CD8-positive, alpha-beta memory T cell (primary cell): ENCODE data around the gene SESN1. TPM values are rescaled to one million over a fixed set of nuclear protein-coding genes. Genes with fewer than 3 reads are reported as not detected.
"Not testable (repeated sequence)": the region's sequence is repeated elsewhere in the genome, so short reads cannot be mapped to it uniquely, and the experiment has no call there.

Experiments used
- CTCF ChIA-PET: fragments of 350-600 bp; sonication (Branson Sonifier 250); formaldehyde crosslinking; loops from one replicate; lab custom pipeline; 2021; ENCODE audit warnings: antibody characterized with exemption; lab: Charles Lee
- POLR2A ChIA-PET: fragments of 350-600 bp; sonication (Branson Sonifier 250); formaldehyde crosslinking; loops from one replicate; lab custom pipeline; 2021; ENCODE audit warnings: antibody characterized with exemption; lab: Charles Lee
- DNase-seq, 5 donors: peaks; one replicate each; pipeline versions ENCODE4 v3.0.0 to v3.0.0-alpha.2; 2020 to 2022; ENCODE audit warnings: mixed read lengths in 1 of 5
- H3K27ac ChIP-seq: one replicate; pipeline ENCODE4 v1.7.0; 2013; ENCODE audit warnings: low read depth, mild to moderate bottlenecking, low read length, moderate library complexity
- H3K27me3 ChIP-seq: 2 replicates; pipeline ENCODE4 v1.7.0; 2013; ENCODE audit warnings: low read length, mild to moderate bottlenecking; ENCODE audit not compliant: insufficient read depth, poor library complexity, severe bottlenecking
- H3K36me3 ChIP-seq: 2 replicates; pipeline ENCODE4 v1.7.0; 2013; ENCODE audit warnings: mild to moderate bottlenecking, low read length, moderate library complexity; ENCODE audit not compliant: insufficient read depth
- H3K4me1 ChIP-seq: 2 replicates; pipeline ENCODE4 v1.7.0; 2013; ENCODE audit warnings: mild to moderate bottlenecking, low read length, moderate library complexity; ENCODE audit not compliant: insufficient read depth
- H3K4me3 ChIP-seq: 2 replicates; pipeline ENCODE4 v1.7.0; 2013; ENCODE audit warnings: mild to moderate bottlenecking, low read length
- H3K9me3 ChIP-seq: 2 replicates; pipeline ENCODE4 v1.7.0; 2013; ENCODE audit warnings: mild to moderate bottlenecking, low read length
- H3K27ac Mint-ChIP-seq, 8 donors: one replicate each; pipeline ENCODE4 v1.8.0; 2020 to 2021; ENCODE audit warnings: mixed read lengths in 8 of 8, mild to moderate bottlenecking in 6 of 8, inconsistent platforms in 3 of 8, moderate library complexity in 3 of 8
- H3K27me3 Mint-ChIP-seq, 2 donors: one replicate each; pipeline ENCODE4 v1.8.0; 2020 to 2021; ENCODE audit warnings: mixed read lengths in 2 of 2, mild to moderate bottlenecking in 1 of 2, moderate library complexity in 1 of 2
- H3K36me3 Mint-ChIP-seq, 3 donors: one replicate each; pipeline ENCODE4 v1.8.0; 2020 to 2021; ENCODE audit warnings: mixed read lengths in 3 of 3, inconsistent platforms in 1 of 3, mild to moderate bottlenecking in 1 of 3
- H3K4me1 Mint-ChIP-seq, 3 donors: one replicate each; pipeline ENCODE4 v1.8.0; 2020 to 2021; ENCODE audit warnings: mixed read lengths in 3 of 3, inconsistent platforms in 1 of 3, mild to moderate bottlenecking in 1 of 3
- H3K4me3 Mint-ChIP-seq, 7 donors: one replicate each; pipeline ENCODE4 v1.8.0; 2020 to 2021; ENCODE audit warnings: mixed read lengths in 7 of 7, mild to moderate bottlenecking in 6 of 7, moderate library complexity in 4 of 7, inconsistent platforms in 2 of 7
- H3K9me3 Mint-ChIP-seq, 5 donors: one replicate each; pipeline ENCODE4 v1.8.0; 2020 to 2022; ENCODE audit warnings: mixed read lengths in 5 of 5, mild to moderate bottlenecking in 3 of 5, moderate library complexity in 2 of 5, inconsistent platforms in 1 of 5
- polyA plus RNA-seq: library from polyadenylated mRNA; unstranded; fragments of 300-500 nt; fragmentation: Illumina TruSeq; gene quantifications from one replicate; pipeline ENCODE4 v1.2.3, GENCODE V29; 2021
- total RNA-seq, 2 experiments: library from RNA; stranded (reverse); gene quantifications; one replicate each; pipeline ENCODE4 v1.2.3, GENCODE V29; 2021

The SESN1 gene
- total and polyA plus RNA-seq, 3 experiments from 2014 or later: 20.2 to 39.2 (median 22.0) TPM

GRCh38 chr6:108987156-108987555, 107.5 kb downstream of the SESN1 start:
- no peak overlapping the region for H3K4me3 Mint-ChIP-seq

GRCh38 chr6:108985301-108985700, 109.3 kb downstream of the SESN1 start:
- CTCF ChIA-PET: no interaction called here
- Histone ChIP-seq H3K27me3 (no peaks in the 10 kb centered on the region), H3K4me3 (no peak overlapping the region), H3K9me3 (no peaks in the 10 kb centered on the region), H3K27ac (no peak overlapping the region), H3K4me1 (no peaks in the 10 kb centered on the region), H3K36me3 (peaks cover 22% of the 10 kb centered on the region)
- Mint-ChIP-seq H3K9me3 (peaks cover 2 to 8% (median 3%) of the 10 kb centered on the region in 5 donors), H3K27ac (peak overlapping the region in 1 of 8 donors; percentile 15), H3K4me1 (peaks cover 0 to 5% (median 3%) of the 10 kb centered on the region in 3 donors), H3K27me3 (no peaks in the 10 kb centered on the region), H3K4me3 (no peak overlapping the region), H3K36me3 (peaks cover 18 to 59% (median 34%) of the 10 kb centered on the region in 3 donors)
- DNase-seq: no peak
- POLR2A ChIA-PET: no interaction called here

More at GRCh38 chr6:108987156-108987555, 107.5 kb downstream of the SESN1 start:
- H3K27me3 Mint-ChIP-seq: no peaks in the 10 kb centered on the region
- H3K9me3 Mint-ChIP-seq: peaks cover 0 to 2% (median 0%) of the 10 kb centered on the region in 5 donors
- H3K27ac Mint-ChIP-seq: no peak overlapping the region
- CTCF ChIA-PET: interaction anchor here (0.7 to 2.1 kb wide), 3 partner anchors 84 to 151 kb away, joined by 3 to 5 read pairs (median 4); no protein-coding TSS in a partner anchor
- no peak for DNase-seq
- POLR2A ChIA-PET: interaction anchor here (0.6 kb wide), 1 partner anchor 89 kb away, joined by 11 read pairs; no protein-coding TSS in a partner anchor
- H3K4me3 ChIP-seq: no peak overlapping the region
- H3K27me3 ChIP-seq: no peaks in the 10 kb centered on the region
- H3K4me1 Mint-ChIP-seq: peaks cover 0 to 9% (median 7%) of the 10 kb centered on the region in 3 donors
- peaks cover 26% of the 10 kb centered on the region for H3K36me3 ChIP-seq
- H3K36me3 Mint-ChIP-seq: peaks cover 30 to 72% (median 43%) of the 10 kb centered on the region in 3 donors
- no peaks in the 10 kb centered on the region for H3K4me1 ChIP-seq
- H3K27ac ChIP-seq: no peak overlapping the region
- no peaks in the 10 kb centered on the region for H3K9me3 ChIP-seq

- POLR2A ChIA-PET: no interaction called here
- peak overlapping the region in 1 of 8 donors; percentile 18 for H3K27ac Mint-ChIP-seq
- no peak overlapping the region for H3K4me3 Mint-ChIP-seq
- no peak for DNase-seq
- no peaks in the 10 kb centered on the region for H3K4me1 ChIP-seq
- no peak overlapping the region for H3K27ac ChIP-seq
- peaks cover 0 to 7% (median 5%) of the 10 kb centered on the region in 3 donors for H3K4me1 Mint-ChIP-seq
- CTCF ChIA-PET: no interaction called here
- H3K9me3 Mint-ChIP-seq: peaks cover 3 to 16% (median 9%) of the 10 kb centered on the region in 5 donors
- H3K4me3 ChIP-seq: no peak overlapping the region
- H3K36me3 Mint-ChIP-seq: peaks cover 15 to 46% (median 38%) of the 10 kb centered on the region in 3 donors
- H3K36me3 ChIP-seq: peaks cover 6% of the 10 kb centered on the region
- no peaks in the 10 kb centered on the region for H3K27me3 Mint-ChIP-seq
- H3K27me3 ChIP-seq: no peaks in the 10 kb centered on the region
- no peaks in the 10 kb centered on the region for H3K9me3 ChIP-seq
Measured at GRCh38 chr6:108983151-108983550, 111.5 kb downstream of the SESN1 start.

- Mint-ChIP-seq H3K4me3 (no peak overlapping the region), H3K36me3 (peaks cover 19 to 44% (median 42%) of the 10 kb centered on the region in 3 donors), H3K4me1 (peaks cover 0 to 5% (median 5%) of the 10 kb centered on the region in 3 donors), H3K27ac (peak overlapping the region in 1 of 8 donors; percentile 18), H3K27me3 (no peaks in the 10 kb centered on the region), H3K9me3 (peaks cover 3 to 20% (median 11%) of the 10 kb centered on the region in 5 donors)
- no peak for DNase-seq
- POLR2A ChIA-PET: interaction anchor here (0.7 kb wide), 1 partner anchor 55 kb away, joined by 3 read pairs; no protein-coding TSS in a partner anchor
- Histone ChIP-seq H3K36me3 (peaks cover 6% of the 10 kb centered on the region), H3K27ac (no peak overlapping the region), H3K27me3 (no peaks in the 10 kb centered on the region), H3K9me3 (no peaks in the 10 kb centered on the region), H3K4me1 (no peaks in the 10 kb centered on the region), H3K4me3 (no peak overlapping the region)
- CTCF ChIA-PET: no interaction called here
Measured at GRCh38 chr6:108982154-108983113, 112.2 kb downstream of the SESN1 start.

- H3K4me3 Mint-ChIP-seq, H3K36me3 ChIP-seq, DNase-seq, H3K27me3 Mint-ChIP-seq, CTCF ChIA-PET, H3K9me3 ChIP-seq, H3K27ac ChIP-seq, POLR2A ChIA-PET, H3K27me3 ChIP-seq, H3K27ac Mint-ChIP-seq, H3K4me1 Mint-ChIP-seq, H3K4me3 ChIP-seq, H3K4me1 ChIP-seq: not testable (repeated sequence)
- Mint-ChIP-seq H3K36me3 (peaks cover 8 to 51% (median 13%) of the 10 kb centered on the region in 3 donors), H3K9me3 (peaks cover 3 to 32% (median 13%) of the 10 kb centered on the region in 5 donors)
Measured at GRCh38 chr6:108978638-108979037, 116.0 kb downstream of the SESN1 start.

- POLR2A ChIA-PET: no interaction called here
- no peaks in the 10 kb centered on the region for H3K27me3 Mint-ChIP-seq
- H3K27ac Mint-ChIP-seq: no peak overlapping the region
- Histone ChIP-seq H3K27me3 (no peaks in the 10 kb centered on the region), H3K27ac (no peak overlapping the region), H3K36me3 (no peaks in the 10 kb centered on the region), H3K4me1 (no peaks in the 10 kb centered on the region), H3K9me3 (no peaks in the 10 kb centered on the region), H3K4me3 (no peak overlapping the region)
- H3K9me3 Mint-ChIP-seq: peaks cover 0 to 21% (median 7%) of the 10 kb centered on the region in 5 donors
- no peak for DNase-seq
- CTCF ChIA-PET: no interaction called here
- no peak overlapping the region for H3K4me3 Mint-ChIP-seq
- peaks cover 4 to 39% (median 4%) of the 10 kb centered on the region in 3 donors for H3K36me3 Mint-ChIP-seq
- H3K4me1 Mint-ChIP-seq: peaks cover 16 to 21% (median 18%) of the 10 kb centered on the region in 3 donors
Measured at GRCh38 chr6:108974201-108974600, 120.4 kb downstream of the SESN1 start.

- H3K27ac ChIP-seq: no peak overlapping the region
- Mint-ChIP-seq H3K36me3 (peaks cover 0 to 6% (median 4%) of the 10 kb centered on the region in 3 donors), H3K4me3 (no peak overlapping the region), H3K27me3 (no peaks in the 10 kb centered on the region), H3K4me1 (peaks cover 32 to 47% (median 44%) of the 10 kb centered on the region in 3 donors), H3K27ac (peak overlapping the region in 2 of 8 donors; percentile 21 to 79), H3K9me3 (no peaks in the 10 kb centered on the region)
- H3K4me3 ChIP-seq: no peak overlapping the region
- no peaks in the 10 kb centered on the region for H3K9me3 ChIP-seq
- no peaks in the 10 kb centered on the region for H3K4me1 ChIP-seq
- ChIA-PET POLR2A (interaction anchor here (0.7 kb wide), 1 partner anchor 37 kb away, joined by 3 read pairs; no protein-coding TSS in a partner anchor), CTCF (no interaction called here)
- H3K27me3 ChIP-seq: no peaks in the 10 kb centered on the region
- no peaks in the 10 kb centered on the region for H3K36me3 ChIP-seq
- DNase-seq: no peak
Measured at GRCh38 chr6:108969776-108970175, 124.9 kb downstream of the SESN1 start.
